Kidney epithelial cell (primary cell): ENCODE data around the gene IFIT2. TPM values are rescaled to one million over a fixed set of nuclear protein-coding genes. Genes with fewer than 3 reads are reported as not detected.

ENCODE experiments used
- DNase-seq: peaks from one replicate; pipeline ENCODE4 v3.0.0-alpha.2; 2010; ENCODE audit warnings: low read depth
- H3K27me3 ChIP-seq: 2 replicates; pipeline ENCODE4 v1.6.0; 2011; ENCODE audit warnings: low read length; ENCODE audit not compliant: control insufficient read depth, insufficient read depth
- H3K36me3 ChIP-seq: 2 replicates; pipeline ENCODE4 v1.5.1; 2011; ENCODE audit warnings: low read length; ENCODE audit not compliant: control insufficient read depth, insufficient read depth
- H3K4me3 ChIP-seq: 2 replicates; pipeline ENCODE4 v1.5.1; 2011; ENCODE audit warnings: low read depth, mild to moderate bottlenecking, control low read depth, low read length
- CTCF ChIP-seq: IDR thresholded peaks from 2 replicates; pipeline ENCODE4 v1.5.1; 2011; ENCODE audit warnings: mild to moderate bottlenecking, moderate library complexity, low read length, control low read depth, inconsistent platforms; ENCODE audit not compliant: insufficient read depth, poor library complexity, severe bottlenecking
- total RNA-seq: library from RNA; depleted of rRNA; stranded (reverse); fragments of >200 nt; gene quantifications from 2 replicates; pipeline ENCODE4 v1.2.3, GENCODE V29; 2015

Gene IFIT2
- total RNA-seq, 1 donor from 2014 or later, result 9.2 TPM

GRCh38 chr10:89306434-89307268, 4.8 kb downstream of the IFIT2 start:
- Histone ChIP-seq H3K27me3 (no peaks in the 10 kb centered on the region), H3K4me3 (no peak overlapping the region), H3K36me3 (no peaks in the 10 kb centered on the region)
- no peak for TF ChIP-seq CTCF
- DNase-seq, result no peak

DNA sequence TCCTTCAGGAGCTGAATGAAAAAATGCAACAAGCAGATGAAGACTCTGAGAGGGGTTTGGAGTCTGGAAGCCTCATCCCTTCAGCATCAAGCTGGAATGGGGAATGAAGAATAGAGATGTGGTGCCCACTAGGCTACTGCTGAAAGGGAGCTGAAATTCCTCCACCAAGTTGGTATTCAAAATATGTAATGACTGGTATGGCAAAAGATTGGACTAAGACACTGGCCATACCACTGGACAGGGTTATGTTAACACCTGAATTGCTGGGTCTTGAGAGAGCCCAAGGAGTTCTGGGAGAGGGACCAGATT, 5.4 kb downstream of the IFIT2 start:
- no peak for DNase-seq
- Histone ChIP-seq H3K36me3 (no peaks in the 10 kb centered on the region), H3K27me3 (no peaks in the 10 kb centered on the region), H3K4me3 (no peak overlapping the region)
- no peak for TF ChIP-seq CTCF

DNA sequence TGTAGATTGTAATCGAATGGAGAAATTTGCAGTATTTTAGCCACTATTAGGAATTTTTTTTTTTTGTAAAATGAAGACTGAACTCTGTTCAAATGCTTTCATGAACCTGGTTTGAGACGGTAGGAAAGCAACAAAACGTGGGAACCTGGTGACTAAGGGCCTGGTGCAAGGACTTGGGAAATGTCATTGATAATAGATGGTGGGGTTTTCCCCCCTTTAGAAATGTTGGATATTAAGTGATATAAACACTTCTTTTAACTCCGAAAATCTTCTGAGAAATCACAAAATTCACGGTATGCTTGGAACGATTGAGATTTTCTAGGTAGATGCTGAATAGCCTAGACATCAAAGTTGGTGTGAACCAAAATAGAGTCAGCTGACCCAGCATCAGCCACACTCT, 6.4 kb downstream of the IFIT2 start:
- TF ChIP-seq CTCF, result no peak
- DNase-seq, result no peak
- Histone ChIP-seq H3K4me3 (no peak overlapping the region), H3K27me3 (no peaks in the 10 kb centered on the region), H3K36me3 (no peaks in the 10 kb centered on the region)

DNA sequence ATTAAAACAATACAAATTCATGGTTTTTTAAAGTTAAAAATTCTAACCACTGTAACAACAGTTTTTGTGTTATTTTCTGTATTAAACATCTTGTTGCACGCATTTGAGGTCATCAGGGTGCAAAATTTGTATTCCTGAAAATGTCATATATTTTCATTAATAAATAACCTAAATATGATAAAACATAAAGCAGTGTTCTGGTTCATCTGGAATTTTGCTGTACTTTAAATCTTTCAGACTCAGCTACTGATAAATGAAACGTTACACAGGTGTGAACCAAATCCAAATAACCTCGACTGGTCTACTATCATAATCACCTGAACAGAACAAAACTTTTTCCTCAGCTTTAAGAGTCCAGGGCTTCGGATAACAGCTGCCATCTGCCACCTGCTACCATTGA, 6.9 kb downstream of the IFIT2 start:
- no peak for TF ChIP-seq CTCF
- no peak overlapping the region for H3K4me3 ChIP-seq
- H3K36me3 ChIP-seq, result no peaks in the 10 kb centered on the region
- DNase-seq, result no peak
- H3K27me3 ChIP-seq, result no peaks in the 10 kb centered on the region

- H3K27me3 ChIP-seq, result no peaks in the 10 kb centered on the region
- H3K4me3 ChIP-seq, result no peak overlapping the region
- no peaks in the 10 kb centered on the region for H3K36me3 ChIP-seq
- no peak for DNase-seq
- TF ChIP-seq CTCF, result no peak
Observed at GRCh38 chr10:89309156-89310055, 7.6 kb downstream of the IFIT2 start.
